ENCODE data around the gene TEAD4. TPM values are rescaled to one million over a fixed set of nuclear protein-coding genes. Genes with fewer than 3 reads are reported as not detected.

TEAD4 gene
- total and polyA plus RNA-seq, 9 donors: 3.6 to 19.9 (median 6.7) TPM

GRCh38 chr12:3069714-3070113 lies 110.5 kb downstream of the TEAD4 start:
- intact Hi-C loops (cut with DNase I): loop anchor here (5.0 to 10.0 kb wide), 5 partner anchors 65 to 208 kb away; no protein-coding TSS in a partner anchor
- no peak for TF ChIP-seq CTCF (IDR thresholded peaks at IDR 0.05)
- no peak for TF ChIP-seq POLR2A (IDR thresholded peaks at IDR 0.05)
- TF ChIP-seq EP300 (IDR thresholded peaks at IDR 0.05): no peak

GRCh38 chr12:3071107-3071506 lies 111.9 kb downstream of the TEAD4 start:
- WGBS, 3 donors: 92 to 94% (median 93%) methylated on average over 8 of the region's 8 CpGs
- intact Hi-C loops (cut with DNase I): loop anchor here (5.0 to 10.0 kb wide), 5 partner anchors 64 to 206 kb away; no protein-coding TSS in a partner anchor
- H3K4me1 ChIP-seq (ENCODE audit: insufficient read depth): peaks cover 11% of the 10 kb centered on the region
- H3K27me3 ChIP-seq: no peaks in the 10 kb centered on the region
- no peak for DNase-seq
- TF ChIP-seq CTCF (IDR thresholded peaks at IDR 0.05) (no peak), POLR2A (IDR thresholded peaks at IDR 0.05) (no peak), EP300 (IDR thresholded peaks at IDR 0.05) (no peak)
- H3K4me3 ChIP-seq: no peak overlapping the region
- H3K27ac ChIP-seq: no peak overlapping the region
- no peaks in the 10 kb centered on the region for H3K36me3 ChIP-seq
- no peaks in the 10 kb centered on the region for H3K9me3 ChIP-seq

More at GRCh38 chr12:3069714-3070113, 110.5 kb downstream of the TEAD4 start:
- Histone ChIP-seq H3K27ac (peak overlapping the region in 1 of 2 donors; percentile 3), H3K4me1 (ENCODE audit: insufficient read depth) (peaks cover 10% of the 10 kb centered on the region), H3K4me3 (no peak overlapping the region), H3K9me3 (no peaks in the 10 kb centered on the region), H3K36me3 (no peaks in the 10 kb centered on the region), H3K27me3 (no peaks in the 10 kb centered on the region)
- WGBS, 3 donors: 17 to 50% (median 26%) methylated on average over 4 of the region's 4 CpGs
- DNase-seq: no peak

GRCh38 chr12:3071710-3072109 lies 112.5 kb downstream of the TEAD4 start:
- peaks cover 15% of the 10 kb centered on the region for H3K4me1 ChIP-seq (ENCODE audit: insufficient read depth)
- no peak for DNase-seq
- no peak overlapping the region for H3K27ac ChIP-seq
- no peak for TF ChIP-seq EP300 (IDR thresholded peaks at IDR 0.05)
- no peak for TF ChIP-seq CTCF (IDR thresholded peaks at IDR 0.05)
- no peak for TF ChIP-seq POLR2A (IDR thresholded peaks at IDR 0.05)
- H3K36me3 ChIP-seq: no peaks in the 10 kb centered on the region
- 93 to 96% (median 95%) methylated on average over 25 of the region's 25 CpGs for WGBS, 3 donors
- H3K9me3 ChIP-seq: no peaks in the 10 kb centered on the region
- H3K27me3 ChIP-seq: no peaks in the 10 kb centered on the region
- intact Hi-C loops (cut with DNase I): loop anchor here (5.0 to 10.0 kb wide), 5 partner anchors 63 to 206 kb away; no protein-coding TSS in a partner anchor
- H3K4me3 ChIP-seq: no peak overlapping the region

- intact Hi-C loops (cut with DNase I): loop anchor here (2.0 to 10.0 kb wide), 6 partner anchors 61 to 204 kb away; no protein-coding TSS in a partner anchor
- H3K9me3 ChIP-seq: no peaks in the 10 kb centered on the region
- DNase-seq: peak; percentile 80 to 91 (median 90)
- no peak overlapping the region for H3K4me3 ChIP-seq
- TF ChIP-seq POLR2A (IDR thresholded peaks at IDR 0.05) (no peak), CTCF (IDR thresholded peaks at IDR 0.05) (peak; percentile 85 to 91 (median 88))
- H3K27me3 ChIP-seq: no peaks in the 10 kb centered on the region
- H3K36me3 ChIP-seq: no peaks in the 10 kb centered on the region
- no peak overlapping the region for H3K27ac ChIP-seq
- peaks cover 14% of the 10 kb centered on the region for H3K4me1 ChIP-seq (ENCODE audit: insufficient read depth)
- 14 to 20% (median 16%) methylated on average over 13 of the region's 13 CpGs for whole genome bisulfite sequencing, 3 donors
Measured at GRCh38 chr12:3073438-3074250, 114.4 kb downstream of the TEAD4 start.
